HCT116 (cell line): Measurements from ENCODE around the gene PCBP3. TPM values are rescaled to one million over a fixed set of nuclear protein-coding genes. Genes with fewer than 3 reads are reported as not detected.

ENCODE experiments used
- ATAC-seq: fragments of 200-7000 bp; cut with Tn5 transposase; 2 replicates; pipeline ENCODE4 v1.9.1; 2020; ENCODE audit warnings: mild to moderate bottlenecking, moderate library complexity
- BruUV-seq: library from RNA; stranded (reverse); fragments of 400-500 nt; replicated peaks from 2 replicates; lab custom pipeline; 2021; lab: Mats Ljungman, UMichigan
- CTCF ChIA-PET: fragments of 300-600 bp; sonication (Branson Sonifier 250); formaldehyde crosslinking; loops from one replicate; lab custom pipeline; 2021; ENCODE audit warnings: antibody characterized with exemption; lab: Charles Lee
- POLR2A ChIA-PET: fragments of 300-600, 350-600 bp; sonication (Branson Sonifier 250); formaldehyde crosslinking; loops from one replicate; lab custom pipeline; 2021; ENCODE audit warnings: antibody characterized with exemption; lab: Charles Lee
- RAD21 ChIA-PET, 2 experiments: fragments of 300-600 bp; sonication (Branson Sonifier 250); formaldehyde crosslinking; loops; one replicate each; lab custom pipeline; 2023; ENCODE audit warnings: low total read pairs in 2 of 2; ENCODE audit not compliant: uncharacterized antibody in 2 of 2, unreplicated experiment in 2 of 2, low non-redundant PET in 1 of 2; lab: Charles Lee
- DNase-seq: peaks from one replicate; pipeline ENCODE4 v3.0.0-alpha.2; 2010; ENCODE audit warnings: low read depth, low spot score
- H2AFZ ChIP-seq: fragments of 200-600 bp; shearing (Covaris generic), sonication (generic); 2 replicates; pipeline ENCODE4 v1.6.1; 2017; ENCODE audit warnings: low read depth, mixed run types, mixed read lengths, antibody characterized with exemption, low read length; ENCODE audit not compliant: poor library complexity, severe bottlenecking
- H3K27ac ChIP-seq: 2 replicates; pipeline ENCODE4 v1.5.1; 2012; ENCODE audit warnings: low read depth, low read length
- H3K27me3 ChIP-seq: fragments of 200-600 bp; sonication (generic); 2 replicates; pipeline ENCODE4 v1.6.1; 2016; ENCODE audit warnings: mixed run types, low read length, mixed read lengths; ENCODE audit not compliant: insufficient read depth
- H3K36me3 ChIP-seq, 2 experiments: fragments of 200-500 bp in 1 of 2; fragments of 200-600 bp in 1 of 2; sonication (Bioruptor generic) in 1 of 2; sonication (generic) in 1 of 2; 2 replicates each; pipeline versions ENCODE4 v1.5.1 to v1.6.1; 2014 to 2016; ENCODE audit warnings: low read length in 2 of 2, inconsistent platforms in 1 of 2, mixed read lengths in 1 of 2, mixed run types in 1 of 2; ENCODE audit not compliant: insufficient read depth in 2 of 2, control insufficient read depth in 1 of 2
- H3K4me1 ChIP-seq, 2 experiments: fragments of 200-600 bp in 1 of 2; sonication (generic) in 1 of 2; 2 replicates each; pipeline versions ENCODE4 v1.5.1 to v1.6.1; 2012 to 2017; ENCODE audit warnings: low read length in 2 of 2, inconsistent platforms in 1 of 2, mild to moderate bottlenecking in 1 of 2, mixed read lengths in 1 of 2, mixed run types in 1 of 2, moderate library complexity in 1 of 2; ENCODE audit not compliant: insufficient read depth in 2 of 2, control insufficient read depth in 1 of 2
- H3K4me2 ChIP-seq: fragments of 200-600 bp; sonication (generic); 2 replicates; pipeline ENCODE4 v1.6.1; 2017; ENCODE audit warnings: mixed run types, low read length, mixed read lengths
- H3K4me3 ChIP-seq, 2 experiments: fragments of 200-600 bp in 1 of 2; sonication (generic) in 1 of 2; replicated peaks in 1 of 2; 2 replicates each; pipeline ENCODE4 v1.5.1; 2011 to 2016; ENCODE audit warnings: low read length in 2 of 2, control low read depth in 1 of 2, low read depth in 1 of 2, mild to moderate bottlenecking in 1 of 2, mixed read lengths in 1 of 2, mixed run types in 1 of 2
- H3K79me2 ChIP-seq: fragments of 200-600 bp; sonication (generic); 2 replicates; pipeline ENCODE4 v1.6.1; 2017; ENCODE audit warnings: mild to moderate bottlenecking, mixed run types, low read length, moderate library complexity, mixed read lengths; ENCODE audit not compliant: insufficient read depth
- H3K9ac ChIP-seq: fragments of 200-600 bp; sonication (generic); 2 replicates; pipeline ENCODE4 v1.6.1; 2016; ENCODE audit warnings: low read length, mixed read lengths
- H3K9me2 ChIP-seq: fragments of 200-600 bp; sonication (generic), shearing (Covaris generic); 2 replicates; pipeline ENCODE4 v1.6.1; 2017; ENCODE audit warnings: mixed run types, mild to moderate bottlenecking, moderate library complexity; ENCODE audit not compliant: insufficient read depth
- H3K9me3 ChIP-seq, 2 experiments: fragments of 200-500 bp in 1 of 2; fragments of 200-600 bp in 1 of 2; sonication (Bioruptor generic) in 1 of 2; sonication (generic) in 1 of 2; 2 replicates each; pipeline ENCODE4 v1.6.1; 2014 to 2017; ENCODE audit warnings: low read length in 2 of 2, mixed read lengths in 2 of 2, inconsistent platforms in 1 of 2, low read depth in 1 of 2, mild to moderate bottlenecking in 1 of 2, mixed run types in 1 of 2, moderate library complexity in 1 of 2; ENCODE audit not compliant: control insufficient read depth in 1 of 2, insufficient read depth in 1 of 2
- H4K20me1 ChIP-seq: fragments of 200-600 bp; sonication (generic), shearing (Covaris generic); 2 replicates; pipeline ENCODE4 v1.6.1; 2017; ENCODE audit warnings: mixed run types, mild to moderate bottlenecking, moderate library complexity; ENCODE audit not compliant: insufficient read depth
- CBX3 ChIP-seq: IDR thresholded peaks from 2 replicates; pipeline ENCODE4 v1.6.1; 2012; ENCODE audit warnings: low read depth
- CTCF ChIP-seq, 3 experiments: fragments of 200-600 bp in 1 of 3; sonication (generic) in 1 of 3; IDR thresholded peaks in 2 of 3; conservative IDR thresholded peaks in 1 of 3; 2 replicates each; pipeline ENCODE4 v1.5.1; 2012 to 2017; ENCODE audit warnings: low read depth in 2 of 3, low read length in 2 of 3, antibody characterized with exemption in 1 of 3, borderline replicate concordance in 1 of 3, control low read depth in 1 of 3, mild to moderate bottlenecking in 1 of 3, mixed read lengths in 1 of 3, mixed run types in 1 of 3, moderate library complexity in 1 of 3; ENCODE audit not compliant: insufficient read depth in 1 of 3
- EGR1 ChIP-seq: IDR thresholded peaks from 2 replicates; pipeline ENCODE4 v1.6.1; 2012; ENCODE audit warnings: low read depth
- ELF1 ChIP-seq: IDR thresholded peaks from 2 replicates; pipeline ENCODE4 v1.6.1; 2012; ENCODE audit warnings: low read depth, borderline replicate concordance
- EZH2phosphoT487 ChIP-seq: fragments of 200-600 bp; IDR thresholded peaks from 2 replicates; pipeline ENCODE4 v1.6.1; 2018; ENCODE audit warnings: antibody characterized with exemption, borderline replicate concordance
- FOSL1 ChIP-seq: IDR thresholded peaks from 2 replicates; pipeline ENCODE4 v1.6.1; 2012; ENCODE audit warnings: low read depth
- JUND ChIP-seq: IDR thresholded peaks from 2 replicates; pipeline ENCODE4 v1.6.1; 2012
- POLR2A ChIP-seq: IDR thresholded peaks from 2 replicates; pipeline ENCODE4 v1.7.0; 2011; ENCODE audit warnings: borderline replicate concordance; ENCODE audit not compliant: insufficient read depth, insufficient read length; ENCODE audit errors: extremely low read depth
- POLR2AphosphoS5 ChIP-seq: IDR thresholded peaks from 2 replicates; pipeline ENCODE4 v1.6.1; 2011; ENCODE audit warnings: mild to moderate bottlenecking, low read depth, low read length, moderate library complexity
- RAD21 ChIP-seq: IDR thresholded peaks from 2 replicates; pipeline ENCODE4 v1.6.1; 2012; ENCODE audit warnings: low read depth, mild to moderate bottlenecking
- REST ChIP-seq: IDR thresholded peaks from 2 replicates; pipeline ENCODE4 v1.6.1; 2012; ENCODE audit warnings: low read depth
- SIN3A ChIP-seq: IDR thresholded peaks from 2 replicates; pipeline ENCODE4 v1.6.1; 2012; ENCODE audit warnings: low read depth
- SP1 ChIP-seq: IDR thresholded peaks from 2 replicates; pipeline ENCODE4 v1.6.1; 2012; ENCODE audit warnings: low read depth
- SRF ChIP-seq: IDR thresholded peaks from 2 replicates; pipeline ENCODE4 v1.6.1; 2012; ENCODE audit warnings: low read depth
- TCF7L2 ChIP-seq: IDR thresholded peaks from 2 replicates; pipeline ENCODE4 v1.7.0; 2011; ENCODE audit warnings: borderline replicate concordance, inconsistent platforms; ENCODE audit not compliant: insufficient read depth, insufficient read length; ENCODE audit errors: extremely low read depth
- YY1 ChIP-seq: IDR thresholded peaks from 2 replicates; pipeline ENCODE4 v1.6.1; 2011; ENCODE audit warnings: low read length, low read depth, moderate library complexity, mild to moderate bottlenecking; ENCODE audit not compliant: insufficient replicate concordance; ENCODE audit errors: extremely low read depth
- ZNF274 ChIP-seq: fragments of 200-500 bp; sonication (Bioruptor generic); IDR thresholded peaks from 2 replicates; pipeline ENCODE4 v1.6.1; 2014; ENCODE audit warnings: mild to moderate bottlenecking, low read depth, low read length, inconsistent platforms
- intact Hi-C: fragments of 100-400 bp; cut with micrococcal nuclease; formaldehyde crosslinking; loops from 2 replicates; pipeline ENCODE4 v1.10.0; 2022
- total RNA-seq: library from RNA; stranded (reverse); gene quantifications from one replicate; pipeline ENCODE4 v1.2.1, GENCODE V29; 2021; ENCODE audit not compliant: unreplicated experiment
- TF ChIP-seq, protein P1 (sequence below): IDR thresholded peaks from 2 replicates; pipeline ENCODE4 v1.6.1; 2012
- TF ChIP-seq, protein P2 (sequence below): IDR thresholded peaks from 2 replicates; pipeline ENCODE4 v1.6.1; 2012

PCBP3 gene
- total RNA-seq, 1 experiment from 2014 or later = 3.1 TPM

GRCh38 chr21:45827302-45827692 lies 183.8 kb downstream of the PCBP3 start:
- intact Hi-C loops = loop anchor here (10.0 kb wide), 1 partner anchor 352 kb away; no protein-coding TSS in a partner anchor
- H3K9ac ChIP-seq = no peak overlapping the region
- ATAC-seq (no peak), DNase-seq (no peak)
- TF ChIP-seq SIN3A (no peak), JUND (no peak), CTCF (IDR thresholded peaks at IDR 0.05 in 2 of 3, conservative IDR thresholded peaks at IDR 0.05 in 1 of 3; ENCODE audit: borderline replicate concordance in 1 of 3, insufficient read depth in 1 of 3, low read depth in 2 of 3, low read length in 2 of 3) (no peak), TCF7L2 (no peak), ZNF274 (no peak), EGR1 (no peak), EZH2phosphoT487 (no peak), CBX3 (no peak), SRF (no peak), POLR2AphosphoS5 (no peak), YY1 (no peak), SP1 (no peak), POLR2A (no peak), REST (no peak), FOSL1 (no peak), ELF1 (no peak), RAD21 (no peak)
- TF ChIP-seq, protein P1, sequence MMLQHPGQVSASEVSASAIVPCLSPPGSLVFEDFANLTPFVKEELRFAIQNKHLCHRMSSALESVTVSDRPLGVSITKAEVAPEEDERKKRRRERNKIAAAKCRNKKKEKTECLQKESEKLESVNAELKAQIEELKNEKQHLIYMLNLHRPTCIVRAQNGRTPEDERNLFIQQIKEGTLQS = no peak
- TF ChIP-seq, protein P2, sequence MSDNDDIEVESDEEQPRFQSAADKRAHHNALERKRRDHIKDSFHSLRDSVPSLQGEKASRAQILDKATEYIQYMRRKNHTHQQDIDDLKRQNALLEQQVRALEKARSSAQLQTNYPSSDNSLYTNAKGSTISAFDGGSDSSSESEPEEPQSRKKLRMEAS = no peak
- H3K4me1 ChIP-seq = peaks cover 2 to 6% of the 10 kb centered on the region in 2 experiments; a peak in 2 of 4 replicates
- H3K9me3 ChIP-seq = no peaks in the 10 kb centered on the region
- H3K4me3 ChIP-seq = no peak overlapping the region
- no peaks in the 10 kb centered on the region for H4K20me1 ChIP-seq
- H3K4me2 ChIP-seq = no peak overlapping the region
- no peaks in the 10 kb centered on the region for H3K36me3 ChIP-seq
- ChIA-PET RAD21 (no interaction called here), CTCF (no interaction called here), POLR2A (no interaction called here)
- no peaks in the 10 kb centered on the region; the same call in 1 of the 2 replicates for H3K27me3 ChIP-seq
- no peaks in the 10 kb centered on the region for H3K9me2 ChIP-seq
- H2AFZ ChIP-seq = no peak overlapping the region
- H3K27ac ChIP-seq = no peak overlapping the region
- no peaks in the 10 kb centered on the region for H3K79me2 ChIP-seq
- BruUV-seq = no TSS peak
